GM20000 (cell line): Measurements from ENCODE around the gene EPPIN.

Experiments used
- DNase-seq: peaks from one replicate; pipeline ENCODE4 v3.0.0; 2012; ENCODE audit warnings: low spot score
- CTCF ChIP-seq: IDR thresholded peaks from 2 replicates; pipeline ENCODE4 v1.5.1; 2012; ENCODE audit warnings: mild to moderate bottlenecking, control low read depth; ENCODE audit errors: extremely low read depth, missing control alignments

Gene EPPIN

GRCh38 chr20:45555198-45555597, 8.0 kb upstream of the EPPIN start:
- no peak for DNase-seq
- TF ChIP-seq CTCF: no peak

- no peak for DNase-seq
- TF ChIP-seq CTCF: no peak
Measured at GRCh38 chr20:45552456-45552855, 5.3 kb upstream of the EPPIN start.

- no peak for TF ChIP-seq CTCF
Measured at GRCh38 chr20:45550765-45551164, 3.6 kb upstream of the EPPIN start.

DNA sequence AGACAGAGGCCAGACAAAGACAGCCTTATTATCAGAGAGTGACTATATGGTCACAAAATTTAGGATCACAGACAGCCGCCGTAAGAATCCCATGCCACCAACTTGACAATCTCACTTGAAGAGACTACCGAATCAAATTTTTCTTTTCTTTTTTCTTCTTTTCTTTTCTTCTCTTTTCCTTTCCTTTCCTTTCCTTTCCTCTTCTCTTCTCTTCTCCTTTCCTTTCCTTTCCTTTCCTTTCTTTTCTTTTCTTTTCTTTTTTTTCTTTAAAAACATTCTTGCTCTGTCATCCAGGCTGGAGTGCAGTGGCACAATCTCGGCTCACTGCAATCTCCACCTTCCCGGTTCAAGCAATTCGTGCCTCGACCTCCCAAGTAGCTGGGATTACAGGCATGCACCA, 1.2 kb upstream of the EPPIN start:
- no peak for DNase-seq
- no peak for TF ChIP-seq CTCF

More at GRCh38 chr20:45550765-45551164, 3.6 kb upstream of the EPPIN start:
- DNase-seq: no peak

DNA sequence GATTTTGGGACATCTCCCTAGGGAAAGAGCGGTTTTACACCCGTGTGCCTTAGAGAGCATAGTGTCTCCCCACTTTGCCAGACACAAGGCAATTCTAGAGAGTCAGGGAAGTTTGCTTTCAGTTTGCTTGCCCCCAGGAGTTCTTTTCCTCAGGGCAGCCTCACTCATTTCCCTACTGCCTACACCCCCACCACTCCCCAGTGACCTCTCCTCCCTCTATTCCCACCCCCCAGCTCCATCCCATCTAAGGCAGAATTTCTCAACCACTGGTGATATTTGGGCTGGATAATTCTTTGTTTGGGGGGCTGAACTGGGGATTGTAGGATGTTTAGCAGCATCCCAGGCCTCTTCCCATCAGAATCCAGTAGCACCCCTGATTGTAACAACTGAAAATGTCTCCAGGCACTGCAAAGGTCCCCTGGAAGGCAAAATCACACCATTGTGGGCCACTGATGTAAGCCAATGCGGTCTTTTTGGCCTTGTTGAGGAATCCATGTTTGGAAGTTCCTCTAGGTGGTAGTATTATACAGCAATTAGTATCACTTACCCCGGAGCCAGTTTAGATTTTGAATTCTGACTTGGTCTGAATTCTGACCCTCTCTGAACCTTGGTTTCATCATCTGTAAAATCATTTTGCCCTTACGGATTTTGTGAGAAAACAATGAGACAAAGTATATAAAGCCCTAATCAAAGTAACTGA, 1.3 kb downstream of the EPPIN start:
- TF ChIP-seq CTCF: no peak
- peak; percentile 10 for DNase-seq

DNA sequence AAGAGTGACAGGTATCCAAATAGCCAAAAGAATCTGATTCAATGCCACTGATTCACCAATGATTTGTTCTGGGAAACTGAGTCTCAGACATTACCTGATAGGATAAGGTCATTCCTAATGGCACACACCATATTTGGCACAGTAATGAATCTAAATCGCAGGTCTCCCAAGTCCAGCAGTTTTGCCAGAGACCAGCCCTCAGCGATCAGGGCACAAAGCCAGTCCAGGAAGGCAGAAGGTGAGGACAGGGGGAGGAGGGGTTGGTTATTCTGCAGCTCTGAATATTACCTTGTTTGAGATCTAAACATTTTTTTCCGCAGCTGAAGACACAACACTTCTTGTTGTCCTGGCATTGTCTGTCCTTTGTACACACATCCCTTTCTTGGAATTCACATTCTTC, 1.9 kb downstream of the EPPIN start:
- DNase-seq: no peak
- TF ChIP-seq CTCF: no peak

GRCh38 chr20:45539382-45539781, 7.8 kb downstream of the EPPIN start, which contains the start of gene WFDC6:
Gene WFDC6 (minus strand): TSS chr20:45539482. CDS start chr20:45539407, 75 bp downstream.
- DNase-seq: no peak
- no peak for TF ChIP-seq CTCF
